Mucosa of descending colon (tissue), 3 donors: ENCODE measurements around the gene CDC42EP2. TPM values are rescaled to one million over a fixed set of nuclear protein-coding genes. Genes with fewer than 3 reads are reported as not detected.

Source experiments
- ATAC-seq: fragments of 200-7000 bp; cut with Tn5 transposase; one replicate; pipeline ENCODE4 v1.9.1; 2020; ENCODE audit warnings: mild to moderate bottlenecking, moderate library complexity
- DNase-seq, 3 donors: peaks; one replicate each; pipeline ENCODE4 v3.0.0-alpha.2; 2020
- H3K36me3 ChIP-seq: fragments of 200-600 bp; one replicate; pipeline ENCODE4 v1.8.0; 2021; ENCODE audit warnings: low read depth, mild to moderate bottlenecking
- H3K4me1 ChIP-seq: fragments of 200-600 bp; one replicate; pipeline ENCODE4 v1.8.0; 2021; ENCODE audit warnings: low read depth, mild to moderate bottlenecking
- H3K4me3 ChIP-seq: fragments of 200-600 bp; one replicate; pipeline ENCODE4 v1.8.0; 2021; ENCODE audit warnings: mild to moderate bottlenecking
- H3K9me3 ChIP-seq: fragments of 200-600 bp; one replicate; pipeline ENCODE4 v1.8.0; 2021; ENCODE audit warnings: mild to moderate bottlenecking
- CTCF ChIP-seq: fragments of 200-600 bp; IDR thresholded peaks from one replicate; pipeline ENCODE4 v1.8.0; 2022; ENCODE audit warnings: antibody characterized with exemption, mild to moderate bottlenecking
- intact Hi-C, 2 donors: fragments of 100-400 bp; cut with DNase I in 1 of 2; cut with micrococcal nuclease in 1 of 2; formaldehyde crosslinking; loops; one replicate each; pipeline versions ENCODE4 v1.11.0 to v1.11.1; 2022; cut with DNase I, micrococcal nuclease
- total RNA-seq, 3 donors: library from RNA; stranded (reverse); fragmentation: NEBNext Ultra II Directional in 2 of 3; extraction: Animal tissue kit (Norgen Biotek cat#: 25700) in 2 of 3; gene quantifications; one replicate each; pipeline versions ENCODE4 v1.2.1 to v1.2.4, GENCODE V29; 2021 to 2023
- donor health status: DM: no; HTN: no; CAD: no; lungs with moderate emphysema.
- donor health status: DM: no; HTN: no; CAD: no.
- donor health status: DM: no; HTN: yes; CAD: no.

Gene CDC42EP2
- total RNA-seq, 3 donors from 2014 or later, result 7.0 to 27.4 (median 11.6) TPM

GRCh38 chr11:65292890-65293289 lies 21.8 kb upstream of the CDC42EP2 start:
- TF ChIP-seq CTCF, result no peak
- H3K4me1 ChIP-seq, result peaks cover 11% of the 10 kb centered on the region
- no peak overlapping the region for H3K4me3 ChIP-seq
- H3K36me3 ChIP-seq, result no peaks in the 10 kb centered on the region
- ATAC-seq, result no peak
- intact Hi-C loops, result no loop called here
- H3K9me3 ChIP-seq, result no peaks in the 10 kb centered on the region
- no peak for DNase-seq

- no peak overlapping the region for H3K4me3 ChIP-seq
- peaks cover 11% of the 10 kb centered on the region for H3K4me1 ChIP-seq
- no peak for ATAC-seq
- H3K9me3 ChIP-seq, result no peaks in the 10 kb centered on the region
- TF ChIP-seq CTCF, result no peak
- intact Hi-C loops, result no loop called here
- H3K36me3 ChIP-seq, result no peaks in the 10 kb centered on the region
- DNase-seq, result no peak
Measured at GRCh38 chr11:65293909-65294381, 20.7 kb upstream of the CDC42EP2 start.

- no peak overlapping the region for H3K4me3 ChIP-seq
- no peaks in the 10 kb centered on the region for H3K9me3 ChIP-seq
- TF ChIP-seq CTCF, result no peak
- no peaks in the 10 kb centered on the region for H3K36me3 ChIP-seq
- H3K4me1 ChIP-seq, result peaks cover 11% of the 10 kb centered on the region
- ATAC-seq (no peak), DNase-seq (no peak)
- intact Hi-C loops, result no loop called here
Measured at GRCh38 chr11:65295001-65295400, 19.7 kb upstream of the CDC42EP2 start.

GRCh38 chr11:65295571-65296341 lies 18.9 kb upstream of the CDC42EP2 start:
- peaks cover 11% of the 10 kb centered on the region for H3K4me1 ChIP-seq
- no peak overlapping the region for H3K4me3 ChIP-seq
- ATAC-seq (no peak), DNase-seq (no peak)
- intact Hi-C loops, result no loop called here
- no peaks in the 10 kb centered on the region for H3K9me3 ChIP-seq
- no peak for TF ChIP-seq CTCF
- H3K36me3 ChIP-seq, result no peaks in the 10 kb centered on the region

GRCh38 chr11:65297026-65297672 lies 17.5 kb upstream of the CDC42EP2 start:
- Histone ChIP-seq H3K4me3 (no peak overlapping the region), H3K36me3 (no peaks in the 10 kb centered on the region), H3K9me3 (no peaks in the 10 kb centered on the region), H3K4me1 (peaks cover 3% of the 10 kb centered on the region)
- DNase-seq (no peak), ATAC-seq (no peak)
- intact Hi-C loops, result no loop called here
- TF ChIP-seq CTCF, result no peak
